A673 (cell line): ENCODE results near the gene JAK3. TPM values are rescaled to one million over a fixed set of nuclear protein-coding genes. Genes with fewer than 3 reads are reported as not detected.

Source experiments
- BruUV-seq: library from RNA; stranded (reverse); fragments of 400-500 nt; replicated peaks from 2 replicates; lab custom pipeline; 2021; lab: Mats Ljungman, UMichigan
- CTCF ChIA-PET: fragments of 300-600 bp; sonication (Branson Sonifier 250); formaldehyde crosslinking; loops from one replicate; lab custom pipeline; 2022; ENCODE audit warnings: antibody characterized with exemption; lab: Charles Lee
- POLR2A ChIA-PET: fragments of 300-600 bp; sonication (Branson Sonifier 250); formaldehyde crosslinking; loops from one replicate; lab custom pipeline; 2022; ENCODE audit warnings: antibody characterized with exemption; ENCODE audit not compliant: low non-redundant PET; lab: Charles Lee
- DNase-seq: peaks from one replicate; pipeline ENCODE4 v3.0.0-alpha.2; 2015; ENCODE audit warnings: low spot score
- H3K27ac ChIP-seq: fragments of 200-600 bp; sonication (generic); 2 replicates; pipeline ENCODE4 v1.5.1; 2016; ENCODE audit warnings: mixed run types, low read depth, mild to moderate bottlenecking, mixed read lengths, antibody characterized with exemption, low read length; ENCODE audit not compliant: poor library complexity, severe bottlenecking
- H3K27me3 ChIP-seq: fragments of 200-600 bp; sonication (generic); replicated peaks from 2 replicates; pipeline ENCODE4 v1.6.1; 2017; ENCODE audit warnings: mixed run types, low read depth, mild to moderate bottlenecking, mixed read lengths, antibody characterized with exemption, low read length; ENCODE audit not compliant: insufficient read depth, poor library complexity
- H3K36me3 ChIP-seq: fragments of 200-600 bp; sonication (generic); 2 replicates; pipeline ENCODE4 v1.6.1; 2016; ENCODE audit warnings: mixed run types, mild to moderate bottlenecking, mixed read lengths, antibody characterized with exemption, low read length; ENCODE audit not compliant: insufficient read depth, poor library complexity, severe bottlenecking
- H3K4me1 ChIP-seq: fragments of 200-600 bp; sonication (generic); 2 replicates; pipeline ENCODE4 v1.6.1; 2017; ENCODE audit warnings: mixed run types, mild to moderate bottlenecking, mixed read lengths, antibody characterized with exemption, low read length; ENCODE audit not compliant: insufficient read depth, poor library complexity, severe bottlenecking
- H3K4me3 ChIP-seq: fragments of 200-600 bp; sonication (generic); 2 replicates; pipeline ENCODE4 v1.5.1; 2016; ENCODE audit warnings: low read depth, mixed run types, mild to moderate bottlenecking, mixed read lengths, low read length; ENCODE audit not compliant: poor library complexity, severe bottlenecking
- H3K9me3 ChIP-seq: fragments of 200-600 bp; sonication (generic); 2 replicates; pipeline ENCODE4 v1.6.1; 2016; ENCODE audit warnings: mixed run types, low read depth, mild to moderate bottlenecking, mixed read lengths, antibody characterized with exemption, low read length; ENCODE audit not compliant: poor library complexity, severe bottlenecking
- EZH2 ChIP-seq: fragments of 200-600 bp; sonication (generic); IDR thresholded peaks from 2 replicates; pipeline ENCODE4 v1.6.1; 2017; ENCODE audit warnings: borderline replicate concordance, low read depth, mild to moderate bottlenecking, mixed read lengths, antibody characterized with exemption, low read length; ENCODE audit not compliant: poor library complexity, severe bottlenecking
- intact Hi-C: fragments of 100-400 bp; cut with micrococcal nuclease; formaldehyde crosslinking; loops from one replicate; pipeline ENCODE4 v1.10.0; 2022; ENCODE audit not compliant: unreplicated experiment
- total RNA-seq: library from RNA; stranded (reverse); gene quantifications from 2 replicates; pipeline ENCODE4 v1.2.3, GENCODE V29; 2021
- TF ChIP-seq, protein P1 (sequence below): fragments of 300-800, 200-600 bp; sonication (generic); conservative IDR thresholded peaks from 2 replicates; pipeline ENCODE4 v1.5.1; 2017; ENCODE audit warnings: low read depth, mild to moderate bottlenecking, antibody characterized with exemption, low read length, moderate library complexity, mixed read lengths

The JAK3 gene
- total RNA-seq, 1 experiment from 2014 or later, result 2.5 TPM

DNA sequence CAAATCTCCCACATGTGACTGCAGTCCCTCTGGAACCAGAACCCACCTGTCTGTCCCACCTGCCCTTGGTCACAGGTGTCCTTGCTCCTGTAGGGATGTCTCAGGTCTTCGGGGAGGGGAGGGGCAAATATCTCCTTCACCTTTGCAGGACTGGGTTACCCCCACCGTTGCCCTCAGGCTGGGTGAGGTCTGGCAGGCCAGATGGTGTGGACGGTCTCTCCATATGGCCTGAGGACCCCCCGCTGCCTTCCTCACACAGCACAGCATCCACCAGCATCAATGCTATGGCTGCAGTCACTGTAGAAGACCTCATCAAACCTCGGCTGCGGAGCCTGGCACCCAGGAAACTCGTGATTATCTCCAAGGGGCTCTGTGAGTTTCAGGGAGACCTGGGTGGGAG lies 33.9 kb upstream of the JAK3 start:
- H3K4me1 ChIP-seq, result no peaks in the 10 kb centered on the region
- no peak for DNase-seq
- POLR2A ChIA-PET, result no interaction called here
- no peak overlapping the region for H3K27ac ChIP-seq
- CTCF ChIA-PET, result no interaction called here
- intact Hi-C loops, result no loop called here
- no peaks in the 10 kb centered on the region for H3K27me3 ChIP-seq
- no TSS peak for BruUV-seq
- H3K9me3 ChIP-seq, result no peaks in the 10 kb centered on the region
- H3K4me3 ChIP-seq, result no peak overlapping the region
- TF ChIP-seq, protein P1, sequence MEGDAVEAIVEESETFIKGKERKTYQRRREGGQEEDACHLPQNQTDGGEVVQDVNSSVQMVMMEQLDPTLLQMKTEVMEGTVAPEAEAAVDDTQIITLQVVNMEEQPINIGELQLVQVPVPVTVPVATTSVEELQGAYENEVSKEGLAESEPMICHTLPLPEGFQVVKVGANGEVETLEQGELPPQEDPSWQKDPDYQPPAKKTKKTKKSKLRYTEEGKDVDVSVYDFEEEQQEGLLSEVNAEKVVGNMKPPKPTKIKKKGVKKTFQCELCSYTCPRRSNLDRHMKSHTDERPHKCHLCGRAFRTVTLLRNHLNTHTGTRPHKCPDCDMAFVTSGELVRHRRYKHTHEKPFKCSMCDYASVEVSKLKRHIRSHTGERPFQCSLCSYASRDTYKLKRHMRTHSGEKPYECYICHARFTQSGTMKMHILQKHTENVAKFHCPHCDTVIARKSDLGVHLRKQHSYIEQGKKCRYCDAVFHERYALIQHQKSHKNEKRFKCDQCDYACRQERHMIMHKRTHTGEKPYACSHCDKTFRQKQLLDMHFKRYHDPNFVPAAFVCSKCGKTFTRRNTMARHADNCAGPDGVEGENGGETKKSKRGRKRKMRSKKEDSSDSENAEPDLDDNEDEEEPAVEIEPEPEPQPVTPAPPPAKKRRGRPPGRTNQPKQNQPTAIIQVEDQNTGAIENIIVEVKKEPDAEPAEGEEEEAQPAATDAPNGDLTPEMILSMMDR, result no peak
- no peak for TF ChIP-seq EZH2
- H3K36me3 ChIP-seq, result no peaks in the 10 kb centered on the region

DNA sequence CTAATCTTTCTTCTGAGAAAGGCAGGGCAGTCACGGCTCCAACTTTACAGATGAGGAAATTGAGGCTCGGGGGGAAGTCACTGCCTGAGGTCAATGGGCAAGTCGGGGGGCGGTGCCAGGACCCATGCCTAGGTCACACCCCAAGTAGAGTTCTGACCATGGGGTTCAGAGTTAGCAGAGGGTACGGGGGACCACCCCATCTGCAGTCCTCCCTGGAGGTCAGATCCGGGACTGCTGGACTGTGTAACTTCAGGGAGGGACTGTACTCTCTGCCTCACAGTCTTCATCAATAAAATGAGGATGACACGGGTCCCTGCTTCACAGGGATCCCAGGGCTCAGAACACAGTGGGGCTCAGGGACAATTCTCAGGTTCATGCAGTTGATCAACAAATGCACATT lies 31.7 kb upstream of the JAK3 start:
- H3K27ac ChIP-seq, result no peak overlapping the region
- CTCF ChIA-PET, result no interaction called here
- no peak overlapping the region for H3K4me3 ChIP-seq
- no peaks in the 10 kb centered on the region for H3K27me3 ChIP-seq
- TF ChIP-seq, protein P1, result no peak
- no peak for TF ChIP-seq EZH2
- intact Hi-C loops, result no loop called here
- H3K9me3 ChIP-seq, result no peaks in the 10 kb centered on the region
- POLR2A ChIA-PET, result no interaction called here
- no peak for DNase-seq
- H3K36me3 ChIP-seq, result no peaks in the 10 kb centered on the region
- BruUV-seq, result no TSS peak
- no peaks in the 10 kb centered on the region for H3K4me1 ChIP-seq

DNA sequence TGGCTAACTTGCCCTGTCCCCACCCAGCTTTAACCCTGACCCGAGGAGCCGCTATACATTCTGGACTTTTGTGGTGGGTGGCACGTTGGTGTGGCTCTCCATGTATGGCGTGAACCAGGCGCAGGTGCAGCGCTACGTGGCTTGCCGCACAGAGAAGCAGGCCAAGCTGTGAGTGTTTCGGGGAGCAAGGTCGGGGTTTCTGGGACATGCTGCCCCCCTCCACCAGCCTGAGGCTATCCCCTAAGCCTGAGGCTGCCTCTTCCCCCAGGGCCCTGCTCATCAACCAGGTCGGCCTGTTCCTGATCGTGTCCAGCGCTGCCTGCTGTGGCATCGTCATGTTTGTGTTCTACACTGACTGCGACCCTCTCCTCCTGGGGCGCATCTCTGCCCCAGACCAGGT lies 29.9 kb upstream of the JAK3 start:
- CTCF ChIA-PET, result interaction anchor here (0.7 kb wide), 1 partner anchor 436 kb away, joined by 3 read pairs; no protein-coding TSS in a partner anchor
- TF ChIP-seq, protein P1, result no peak
- no peak for TF ChIP-seq EZH2
- intact Hi-C loops, result no loop called here
- DNase-seq, result no peak
- Histone ChIP-seq H3K9me3 (no peaks in the 10 kb centered on the region), H3K36me3 (no peaks in the 10 kb centered on the region), H3K4me1 (peaks cover 5% of the 10 kb centered on the region), H3K27me3 (peaks cover 10% of the 10 kb centered on the region), H3K4me3 (no peak overlapping the region), H3K27ac (no peak overlapping the region)
- POLR2A ChIA-PET, result no interaction called here
- BruUV-seq, result no TSS peak
